Stimulated activated CD4-positive, alpha-beta T cell treated with anti-CD3 and anti-CD28 coated beads, Interleukin-2, amount 100 ng/mL, for 24 hours (primary cell): ENCODE data around the gene PTGER1.
"Not testable (repeated sequence)": the region's sequence is repeated elsewhere in the genome, so short reads cannot be mapped to it uniquely, and the experiment has no call there.

Source experiments
- DNase-seq, 2 donors: peaks; one replicate each; pipeline ENCODE4 v3.0.0-alpha.2; 2020

PTGER1 gene

DNA sequence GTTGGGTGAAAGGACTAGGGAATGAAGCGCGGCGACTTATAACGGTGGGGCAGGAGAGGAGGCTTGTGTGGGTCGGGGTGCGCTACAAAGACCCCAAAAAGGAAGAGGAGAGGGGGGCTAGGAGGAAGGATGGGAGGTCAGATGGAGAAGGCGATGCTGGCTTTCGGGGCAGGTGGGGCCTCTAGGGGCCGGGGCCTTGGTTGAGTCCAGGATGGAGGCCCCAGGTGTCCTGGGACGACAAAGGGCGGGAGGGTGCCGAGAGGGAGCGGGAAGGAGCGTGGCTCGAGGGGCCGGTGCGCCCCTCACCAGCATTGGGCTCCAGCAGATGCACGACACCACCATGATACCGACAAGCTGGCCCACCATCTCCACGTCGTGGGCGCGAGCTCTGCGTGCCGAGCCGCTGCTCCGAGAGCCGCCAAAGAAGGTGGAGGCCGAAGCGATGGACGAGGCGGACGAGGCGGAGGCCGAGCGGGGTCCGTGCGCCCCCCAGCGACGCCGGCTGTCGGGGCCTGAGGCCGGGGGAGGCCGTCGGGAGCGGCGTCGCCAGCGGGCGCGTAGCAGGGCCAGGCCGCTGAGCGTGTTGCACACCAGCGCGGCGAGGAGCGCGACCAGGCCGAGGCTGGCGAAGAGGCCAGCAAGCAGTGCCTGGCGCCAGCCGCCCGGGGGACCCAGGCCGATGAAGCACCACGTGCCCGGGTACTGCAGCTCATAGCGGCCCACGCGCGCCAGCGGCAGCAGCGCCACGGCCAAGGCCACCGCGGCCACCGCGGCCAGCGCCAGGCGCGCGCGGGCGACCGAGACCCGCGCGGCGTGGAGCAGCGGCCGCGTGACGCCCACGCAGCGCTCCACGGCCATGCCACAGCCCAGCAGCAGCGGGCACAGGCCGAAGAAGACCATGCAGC is 1.8 kb downstream of the PTGER1 start:
- DNase-seq = peak in 1 of 2 donors; percentile 28

DNA sequence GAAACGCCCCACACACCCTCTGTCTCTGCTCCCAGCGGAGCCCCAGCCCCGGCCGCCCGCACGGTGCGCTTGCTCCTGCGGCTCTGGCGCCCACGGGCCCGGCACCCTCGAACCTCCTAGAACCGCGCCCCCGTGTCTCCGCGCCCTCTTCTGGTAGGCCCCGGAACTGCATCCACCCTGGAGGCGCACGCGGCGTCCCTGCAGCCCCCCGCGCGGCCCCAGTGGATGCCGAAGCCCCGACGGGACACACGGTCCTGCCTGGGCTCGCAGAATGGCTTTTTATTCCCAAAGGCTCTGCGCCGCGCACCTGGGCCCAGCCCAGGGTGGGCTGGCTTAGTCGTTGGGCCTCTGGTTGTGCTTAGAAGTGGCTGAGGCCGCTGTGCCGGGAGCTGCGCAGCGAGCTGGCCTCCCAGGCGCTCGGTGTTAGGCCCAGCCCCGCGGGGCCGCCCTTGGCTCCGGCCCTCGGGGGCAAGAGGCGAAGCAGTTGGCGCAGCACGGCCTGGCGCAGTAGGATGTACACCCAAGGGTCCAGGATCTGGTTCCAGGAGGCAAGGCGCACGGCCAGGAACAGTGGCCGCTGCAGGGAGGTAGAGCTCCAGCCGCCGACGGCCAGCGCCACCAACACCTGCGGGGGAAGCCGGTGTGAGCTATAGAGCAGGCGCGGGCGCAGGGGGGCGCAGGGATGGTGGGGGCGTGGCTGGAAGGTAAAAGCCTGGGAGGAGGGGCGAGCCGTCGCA is 2.8 kb downstream of the PTGER1 start:
- DNase-seq = peak; percentile 92 to 93

DNA sequence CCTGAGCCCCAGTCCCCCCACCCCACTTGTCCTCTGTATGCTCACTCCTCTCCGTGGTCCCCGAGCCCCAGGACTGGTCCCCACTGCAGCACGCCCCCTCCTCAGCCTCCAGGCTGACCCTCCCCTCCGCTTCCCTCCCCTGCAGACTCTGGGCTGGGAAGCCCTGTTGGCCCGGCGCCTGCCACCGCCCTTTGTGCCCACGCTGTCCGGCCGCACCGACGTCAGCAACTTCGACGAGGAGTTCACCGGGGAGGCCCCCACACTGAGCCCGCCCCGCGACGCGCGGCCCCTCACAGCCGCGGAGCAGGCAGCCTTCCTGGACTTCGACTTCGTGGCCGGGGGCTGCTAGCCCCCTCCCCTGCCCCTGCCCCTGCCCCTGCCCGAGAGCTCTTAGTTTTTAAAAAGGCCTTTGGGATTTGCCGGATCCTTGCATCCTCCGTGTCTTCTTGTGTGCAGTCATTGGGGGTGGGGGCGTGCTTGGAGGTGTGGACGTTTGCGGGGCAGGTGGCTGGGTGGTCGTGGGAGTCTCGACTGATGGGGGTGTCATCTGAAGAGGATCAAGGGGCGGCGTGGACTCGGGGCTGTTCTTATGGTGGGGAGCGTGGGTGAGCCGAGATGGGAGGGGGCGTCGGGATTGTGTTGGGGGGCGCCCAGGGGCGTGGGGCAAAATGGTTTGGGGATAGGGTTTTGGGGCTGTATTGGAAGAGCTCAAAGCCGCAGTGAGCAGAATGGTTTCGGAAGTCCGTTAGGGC is 3.5 kb downstream of the PTGER1 start:
- no peak for DNase-seq

DNA sequence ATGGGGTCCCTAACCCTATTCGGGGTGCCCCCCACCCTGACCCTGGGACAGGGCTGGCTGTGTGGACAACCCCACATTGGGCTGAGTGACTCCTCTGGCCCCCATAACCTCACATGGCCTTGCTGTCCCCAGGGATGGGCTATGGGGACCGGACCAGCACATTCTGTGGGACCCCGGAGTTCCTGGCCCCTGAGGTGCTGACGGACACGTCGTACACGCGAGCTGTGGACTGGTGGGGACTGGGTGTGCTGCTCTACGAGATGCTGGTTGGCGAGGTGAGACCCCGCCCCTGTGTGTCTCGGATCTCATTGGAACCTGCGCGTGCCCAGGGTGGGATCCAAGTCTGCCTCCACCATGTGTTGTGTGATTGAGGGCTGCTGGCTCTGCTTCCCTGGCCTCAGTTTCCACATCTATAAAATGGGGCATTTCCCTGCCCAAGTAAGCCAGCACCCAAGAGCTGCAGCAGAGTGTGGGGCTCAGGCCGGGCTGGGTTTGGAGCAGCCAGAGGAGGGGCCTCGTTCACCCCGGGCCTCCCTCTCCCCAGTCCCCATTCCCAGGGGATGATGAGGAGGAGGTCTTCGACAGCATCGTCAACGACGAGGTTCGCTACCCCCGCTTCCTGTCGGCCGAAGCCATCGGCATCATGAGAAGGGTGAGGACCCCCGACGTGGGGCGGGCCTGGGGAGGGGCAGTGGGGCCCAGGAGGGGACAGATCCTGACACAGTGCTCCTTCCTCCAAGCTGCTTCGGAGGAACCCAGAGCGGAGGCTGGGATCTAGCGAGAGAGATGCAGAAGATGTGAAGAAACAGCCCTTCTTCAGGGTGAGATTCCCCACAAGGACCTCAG is 4.9 kb downstream of the PTGER1 start:
- no peak for DNase-seq

DNA sequence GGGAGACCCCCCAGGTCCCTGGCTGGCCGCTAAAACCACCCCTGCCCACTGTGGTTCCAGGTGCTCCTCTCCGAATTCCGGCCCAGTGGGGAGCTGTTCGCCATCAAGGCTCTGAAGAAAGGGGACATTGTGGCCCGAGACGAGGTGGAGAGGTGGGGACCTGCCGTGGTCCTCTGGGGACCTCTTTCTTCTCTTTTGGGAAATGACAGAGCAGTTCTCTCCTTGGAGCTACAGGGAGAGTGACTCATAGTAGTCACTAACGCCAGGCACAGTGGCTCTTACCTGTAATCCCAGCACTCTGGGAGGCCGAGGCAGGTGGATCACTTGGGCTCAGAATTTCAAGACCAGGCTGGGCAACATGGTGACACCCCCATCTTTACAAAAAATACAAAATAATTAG is 7.3 kb downstream of the PTGER1 start:
- no peak for DNase-seq

DNA sequence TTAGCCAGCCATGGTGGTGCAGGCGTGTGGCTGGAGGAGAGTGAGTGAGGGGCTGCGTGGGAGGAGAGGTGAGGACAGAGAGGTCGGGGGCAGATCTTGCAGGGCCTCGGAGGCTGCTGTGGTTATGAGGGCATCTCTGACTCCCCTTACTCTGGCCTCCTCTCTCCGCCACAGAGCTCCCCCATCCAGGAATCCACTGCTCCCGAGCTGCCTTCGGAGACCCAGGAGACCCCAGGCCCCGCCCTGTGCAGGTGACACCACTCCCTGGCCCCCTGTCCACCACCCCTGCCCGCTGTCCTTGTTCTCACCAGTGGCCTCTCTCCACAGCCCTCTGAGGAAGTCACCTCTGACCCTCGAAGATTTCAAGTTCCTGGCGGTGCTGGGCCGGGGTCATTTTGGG is 7.8 kb downstream of the PTGER1 start:
- no peak for DNase-seq

DNA sequence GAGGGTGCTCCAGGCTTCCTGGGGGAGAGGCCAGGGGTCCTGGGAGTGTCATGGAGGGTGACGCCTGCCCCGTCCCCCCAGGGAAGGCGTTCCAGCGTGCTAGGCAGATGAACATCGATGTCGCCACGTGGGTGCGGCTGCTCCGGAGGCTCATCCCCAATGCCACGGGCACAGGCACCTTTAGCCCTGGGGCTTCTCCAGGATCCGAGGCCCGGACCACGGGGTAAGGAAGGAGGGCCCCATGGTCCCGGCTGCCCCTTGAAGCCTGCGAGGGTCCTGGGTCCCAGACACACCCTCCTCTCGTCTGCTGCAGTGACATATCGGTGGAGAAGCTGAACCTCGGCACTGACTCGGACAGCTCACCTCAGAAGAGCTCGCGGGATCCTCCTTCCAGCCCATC is 11.4 kb downstream of the PTGER1 start:
- no peak for DNase-seq

DNA sequence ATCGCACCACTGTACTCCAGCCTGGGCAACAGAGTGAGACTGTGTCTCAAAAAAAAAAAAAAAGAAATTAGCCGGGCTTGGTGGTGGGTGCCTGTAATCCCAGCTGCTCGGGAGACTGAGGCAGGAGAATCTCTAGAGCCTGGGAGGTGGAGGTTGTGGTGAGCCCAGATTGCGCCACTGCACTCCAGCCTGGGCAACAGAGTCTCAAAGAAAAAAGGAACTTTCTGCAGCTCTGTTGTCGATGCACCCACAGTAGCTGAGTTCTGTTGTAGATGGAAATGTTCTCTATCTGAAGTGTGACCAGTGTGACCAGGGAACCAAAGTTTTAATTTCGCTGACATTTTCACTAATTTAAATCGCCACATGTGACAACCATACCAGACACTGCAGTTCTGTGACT is 12.8 kb downstream of the PTGER1 start:
- not testable (repeated sequence) for DNase-seq

DNA sequence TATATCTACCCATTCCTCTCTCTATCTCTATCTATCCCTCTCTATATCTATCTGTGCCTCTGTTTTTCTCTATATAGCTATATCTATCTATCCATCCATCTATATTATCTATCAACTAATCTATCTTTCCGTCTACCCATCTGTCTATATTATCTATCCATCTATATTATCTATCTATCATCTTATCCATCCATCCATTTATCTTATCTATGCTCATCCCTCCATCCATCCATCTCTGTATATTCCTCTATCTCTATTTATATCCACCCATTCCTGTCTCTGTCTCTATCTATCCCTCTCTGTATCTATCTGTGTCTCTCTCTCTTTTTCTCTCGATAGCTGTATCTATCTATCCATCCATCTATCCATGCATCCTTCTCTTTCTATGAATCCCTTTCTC is 14.2 kb downstream of the PTGER1 start:
- no peak for DNase-seq

DNA sequence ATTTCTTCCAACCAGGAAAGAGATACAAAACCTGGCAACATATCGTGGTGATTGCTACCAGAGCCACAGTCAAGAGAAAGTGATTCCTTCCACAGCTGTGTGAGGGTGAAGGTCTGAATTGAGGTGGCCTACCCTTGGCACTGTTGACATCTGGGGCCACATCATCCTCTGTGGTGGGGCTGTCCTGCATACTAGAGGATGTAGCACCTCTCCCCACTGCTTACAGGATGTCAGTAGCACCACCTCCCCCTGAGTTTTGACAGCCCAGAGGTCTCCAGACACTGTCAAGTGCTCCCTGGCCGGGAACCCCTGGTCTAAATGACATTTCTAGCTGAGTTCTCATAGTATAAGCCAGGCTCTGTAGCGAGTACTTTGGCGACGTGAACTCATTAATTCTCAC is 15.5 kb downstream of the PTGER1 start:
- DNase-seq = no peak

DNA sequence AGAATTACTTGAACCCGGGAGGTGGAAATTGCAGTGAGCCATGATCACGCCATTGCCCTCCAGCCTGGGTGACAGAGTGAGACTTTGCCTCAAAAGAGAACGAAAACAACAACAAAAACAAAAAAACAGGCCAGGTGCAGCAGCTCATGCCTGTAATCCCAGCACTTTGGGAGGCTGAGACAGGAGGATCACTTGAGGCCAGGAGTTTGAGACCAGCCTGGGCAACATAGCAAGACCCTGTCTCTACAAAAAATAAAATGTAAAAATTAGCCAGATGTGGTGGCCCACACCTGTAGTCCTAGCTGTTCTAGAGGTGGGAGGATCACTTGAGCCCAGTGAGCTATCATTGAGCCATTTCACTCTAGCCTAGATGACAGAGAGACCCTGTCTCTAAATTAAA is 22.9 kb downstream of the PTGER1 start:
- DNase-seq = not testable (repeated sequence)

DNA sequence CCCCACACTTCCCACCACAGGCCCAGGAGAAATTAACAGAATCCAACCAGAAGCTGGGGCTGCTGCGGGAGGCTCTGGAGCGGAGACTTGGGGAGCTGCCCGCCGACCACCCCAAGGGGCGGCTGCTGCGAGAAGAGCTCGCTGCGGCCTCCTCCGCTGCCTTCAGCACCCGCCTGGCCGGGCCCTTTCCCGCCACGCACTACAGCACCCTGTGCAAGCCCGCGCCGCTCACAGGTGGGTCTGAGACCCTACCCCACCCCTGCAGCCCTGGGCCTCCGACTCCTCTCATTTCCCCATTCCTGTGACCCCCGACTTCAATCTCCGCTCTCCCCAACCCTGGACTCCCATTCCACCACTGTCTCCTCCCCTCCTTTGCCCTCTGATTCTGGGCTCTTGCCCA is 24.3 kb downstream of the PTGER1 start:
- no peak for DNase-seq

DNA sequence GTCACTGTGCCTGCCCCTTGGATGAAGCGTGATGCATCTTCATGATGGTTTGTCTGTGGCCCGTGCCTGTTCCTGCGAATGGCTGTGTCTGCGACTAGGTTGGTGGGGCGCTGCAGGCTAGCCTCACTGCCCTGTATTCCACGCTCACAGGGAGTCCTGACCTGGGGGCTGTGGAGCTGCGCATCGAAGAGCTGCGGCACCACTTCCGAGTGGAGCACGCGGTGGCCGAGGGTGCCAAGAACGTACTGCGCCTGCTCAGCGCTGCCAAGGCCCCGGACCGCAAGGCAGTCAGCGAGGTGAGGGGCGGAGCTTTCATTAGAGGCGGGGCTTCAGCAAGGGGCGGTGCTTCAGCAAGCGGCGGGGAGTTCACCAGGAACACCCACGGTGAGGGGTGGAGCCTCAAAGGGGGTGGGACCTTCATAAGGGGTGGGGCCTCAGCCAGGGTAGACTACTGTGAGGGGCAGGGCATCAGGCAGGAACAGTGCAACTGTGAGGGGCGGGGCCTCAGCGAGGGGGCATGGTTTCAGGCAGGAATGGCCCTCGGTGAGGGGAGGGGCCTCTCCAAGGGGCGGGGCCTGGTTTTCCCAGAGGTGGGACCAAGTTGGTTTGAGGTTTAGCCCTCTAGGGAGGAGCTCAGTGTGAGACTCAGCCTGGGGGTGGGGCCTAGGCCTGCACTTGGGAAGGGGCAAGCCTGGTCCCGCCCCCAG is 24.8 kb downstream of the PTGER1 start:
- DNase-seq = peak; percentile 75 to 80

DNA sequence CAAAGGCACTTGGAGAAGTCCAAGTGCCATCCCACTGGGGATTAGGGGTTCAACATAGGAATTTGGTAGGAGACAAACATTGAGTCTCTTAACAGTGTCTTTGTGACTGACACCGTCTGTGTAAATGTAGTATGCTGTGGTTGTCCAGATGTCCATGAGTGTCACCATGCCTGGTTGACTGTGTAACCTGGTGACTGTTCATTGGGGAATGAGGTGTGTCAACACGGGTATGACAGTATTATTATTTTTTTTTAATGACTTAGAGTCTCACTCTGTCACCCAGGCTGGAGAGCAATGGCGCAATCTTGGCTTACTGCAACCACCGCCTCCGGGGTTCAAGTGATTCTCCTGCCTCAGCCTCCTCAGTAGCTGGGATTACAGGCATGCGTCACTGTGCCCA is 25.8 kb downstream of the PTGER1 start:
- no peak for DNase-seq

DNA sequence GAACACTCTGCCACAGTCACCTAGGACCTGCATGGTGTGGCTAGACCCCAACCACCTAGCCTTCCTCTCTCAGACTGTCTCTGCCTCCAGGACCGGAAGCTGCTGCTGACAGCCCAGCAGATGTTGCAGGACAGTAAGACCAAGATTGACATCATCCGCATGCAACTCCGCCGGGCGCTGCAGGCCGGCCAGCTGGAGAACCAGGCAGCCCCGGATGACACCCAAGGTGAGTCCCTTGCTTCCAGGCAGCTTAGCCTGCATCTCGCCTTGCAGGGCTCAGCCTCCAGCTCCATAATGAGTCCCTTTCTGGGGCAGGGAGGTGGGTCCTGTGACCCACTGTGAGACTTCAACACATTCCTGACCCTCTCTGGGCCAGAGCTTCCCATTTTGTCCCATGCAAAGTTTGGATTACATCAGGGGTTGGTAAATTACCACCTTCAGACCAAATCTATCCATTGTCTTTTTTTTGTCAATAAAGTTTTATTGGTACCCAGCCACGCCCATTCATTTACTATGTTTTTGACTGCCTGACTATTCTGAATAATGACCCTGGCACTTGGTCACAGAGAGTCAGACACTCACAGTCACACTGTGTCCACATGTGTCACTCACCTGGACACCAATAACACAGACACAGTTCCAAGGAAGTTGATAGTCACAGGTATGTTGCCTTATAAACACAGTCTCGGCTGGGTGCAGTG is 28.7 kb downstream of the PTGER1 start:
- no peak for DNase-seq

DNA sequence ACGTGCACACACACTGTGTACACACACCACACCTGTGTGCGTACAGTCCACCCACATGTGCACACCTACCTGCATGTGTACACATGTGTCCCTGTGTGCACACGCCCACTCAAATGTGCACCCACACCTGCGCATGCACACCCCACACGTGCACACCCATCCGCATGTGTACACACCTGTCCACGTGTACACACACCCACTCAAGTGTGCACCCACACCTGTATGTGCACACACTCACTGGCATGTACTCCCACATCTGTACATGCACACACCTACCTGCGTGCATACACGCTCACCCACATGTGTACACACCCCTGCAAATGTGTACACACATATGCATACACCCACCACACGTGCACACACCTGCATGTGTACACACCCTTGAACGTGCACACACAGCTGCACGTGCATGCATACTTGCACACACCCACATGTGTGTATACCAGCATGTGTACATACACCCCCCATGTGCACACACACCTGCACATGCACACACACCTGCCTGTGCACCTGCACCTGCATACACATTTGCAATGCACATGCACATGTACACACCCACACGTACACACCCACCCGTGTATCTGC is 31.4 kb downstream of the PTGER1 start:
- DNase-seq = no peak

DNA sequence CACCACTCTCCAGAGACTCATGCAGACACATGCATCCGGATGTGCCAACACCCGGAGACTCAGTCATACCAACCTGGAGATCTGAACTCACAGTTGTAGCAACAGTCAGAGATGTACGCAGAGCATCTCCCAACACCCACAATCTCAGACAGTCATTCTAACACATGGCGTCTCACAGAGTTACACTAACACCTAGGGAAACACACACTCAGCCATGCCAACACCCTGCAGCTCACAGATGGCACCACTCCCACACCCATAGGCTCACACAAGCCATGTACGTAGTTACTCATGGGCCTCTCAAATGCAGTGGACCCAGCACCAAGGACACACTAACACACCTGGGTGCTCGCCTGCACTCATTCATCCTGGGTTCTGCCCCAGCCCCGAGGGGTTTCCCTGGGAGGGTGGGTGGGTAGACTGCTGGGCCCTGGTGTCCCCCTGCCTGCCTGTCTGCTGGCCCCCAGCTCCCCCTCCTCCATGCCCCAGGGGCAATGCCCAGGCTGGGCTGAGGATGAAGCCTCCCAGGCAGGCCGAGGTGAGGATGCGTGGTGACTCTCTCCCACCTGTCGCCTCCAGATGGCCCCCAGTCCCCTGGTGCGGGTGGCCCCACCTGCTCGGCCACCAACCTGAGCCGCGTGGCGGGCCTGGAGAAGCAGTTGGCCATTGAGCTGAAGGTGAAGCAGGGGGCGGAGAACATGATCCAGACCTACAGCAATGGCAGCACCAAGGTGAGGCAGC is 32.1 kb downstream of the PTGER1 start:
- DNase-seq = no peak

DNA sequence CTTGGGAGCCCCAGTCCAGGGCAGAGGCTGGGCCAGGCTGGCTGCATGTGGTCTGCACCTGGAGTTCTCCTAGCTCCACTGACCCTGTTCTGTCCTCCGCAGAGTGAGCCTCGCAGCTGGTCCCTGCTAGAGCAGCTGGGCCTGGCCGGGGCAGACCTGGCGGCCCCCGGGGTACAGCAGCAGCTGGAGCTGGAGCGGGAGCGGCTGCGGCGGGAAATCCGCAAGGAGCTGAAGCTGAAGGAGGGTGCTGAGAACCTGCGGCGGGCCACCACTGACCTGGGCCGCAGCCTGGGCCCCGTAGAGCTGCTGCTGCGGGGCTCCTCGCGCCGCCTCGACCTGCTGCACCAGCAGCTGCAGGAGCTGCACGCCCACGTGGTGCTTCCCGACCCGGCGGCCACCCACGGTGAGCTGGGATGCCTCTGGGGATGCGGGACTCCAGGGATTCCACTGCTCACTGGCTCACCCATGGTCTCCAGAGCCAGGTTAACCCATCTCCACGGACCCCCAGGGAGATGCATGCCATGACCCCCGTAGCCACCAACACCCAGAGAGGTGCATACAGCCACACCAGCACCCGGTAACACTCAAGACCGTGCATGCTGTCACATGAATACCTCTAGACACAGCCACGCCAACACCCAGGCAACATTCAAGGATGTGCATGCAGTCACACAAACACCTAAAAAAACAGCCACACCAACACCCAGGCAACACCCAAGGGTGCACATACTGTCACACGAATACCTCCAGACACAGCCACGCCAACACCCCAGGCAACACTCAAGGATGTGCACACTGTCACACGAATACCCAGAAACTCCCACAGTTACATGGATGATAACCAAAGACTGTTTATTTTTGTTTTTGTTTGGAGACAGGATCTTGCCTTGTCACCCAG is 33.9 kb downstream of the PTGER1 start:
- DNase-seq = no peak

DNA sequence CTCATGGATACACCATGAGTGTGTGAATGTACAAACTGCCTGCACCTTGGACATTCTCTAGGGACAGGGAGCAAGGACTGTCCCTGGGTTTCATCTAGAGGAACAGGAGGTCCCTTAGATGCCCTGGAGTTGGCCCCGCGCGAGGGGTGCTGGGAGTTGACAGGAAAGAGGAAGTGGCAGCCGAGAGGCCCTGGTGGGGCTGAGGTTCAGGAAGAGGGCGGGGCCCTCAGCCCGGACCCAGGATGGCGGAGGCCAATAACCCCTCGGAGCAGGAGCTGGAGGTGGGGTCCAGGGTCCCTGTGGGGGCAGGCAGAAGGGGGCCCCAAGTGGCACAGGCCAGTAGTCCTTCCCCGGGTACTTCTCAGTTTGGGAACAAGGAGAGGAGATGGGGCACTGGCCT is 35.1 kb downstream of the PTGER1 start:
- peak; percentile 81 to 84 for DNase-seq
